HG03139 (cell line): ENCODE results near the gene PTPRA.
"Not testable (repeated sequence)": the region's sequence is repeated elsewhere in the genome, so short reads cannot be mapped to it uniquely, and the experiment has no call there.

Source experiments
- ATAC-seq: cut with Tn5 transposase; IDR thresholded peaks from one replicate; pipeline ENCODE4 v1.9.1; 2021; ENCODE audit not compliant: unreplicated experiment

The PTPRA gene

GRCh38 chr20:2991532-2991931, 118.3 kb downstream of the PTPRA start:
- ATAC-seq, result no peak

- no peak for ATAC-seq
Measured at GRCh38 chr20:2993250-2993649, 120.0 kb downstream of the PTPRA start.

GRCh38 chr20:2995796-2996195, 122.5 kb downstream of the PTPRA start:
- ATAC-seq, result no peak

- no peak for ATAC-seq
Measured at GRCh38 chr20:2998728-2999127, 125.4 kb downstream of the PTPRA start.

GRCh38 chr20:3000852-3001523, 127.7 kb downstream of the PTPRA start:
- ATAC-seq, result no peak

- no peak for ATAC-seq
Measured at GRCh38 chr20:3003416-3003815, 130.1 kb downstream of the PTPRA start.

GRCh38 chr20:3010985-3011723, 137.9 kb downstream of the PTPRA start:
- no peak for ATAC-seq

- ATAC-seq, result no peak
Measured at GRCh38 chr20:3011752-3012151, 138.5 kb downstream of the PTPRA start.

- no peak for ATAC-seq
Measured at GRCh38 chr20:3013771-3014170, 140.5 kb downstream of the PTPRA start.

GRCh38 chr20:3014179-3014578, 140.9 kb downstream of the PTPRA start:
- no peak for ATAC-seq

GRCh38 chr20:3014662-3015061, 141.4 kb downstream of the PTPRA start:
- ATAC-seq, result no peak

GRCh38 chr20:3015302-3015701, 142.0 kb downstream of the PTPRA start:
- not testable (repeated sequence) for ATAC-seq

- ATAC-seq, result no peak
Measured at GRCh38 chr20:3021327-3021726, 148.0 kb downstream of the PTPRA start.

GRCh38 chr20:3021777-3022176, 148.5 kb downstream of the PTPRA start:
- ATAC-seq, result no peak

- ATAC-seq, result not testable (repeated sequence)
Measured at GRCh38 chr20:3022559-3023490, 149.5 kb downstream of the PTPRA start.

GRCh38 chr20:3027987-3028386, 154.7 kb downstream of the PTPRA start:
- ATAC-seq, result no peak

GRCh38 chr20:3031524-3032147, 158.4 kb downstream of the PTPRA start:
- no peak for ATAC-seq

GRCh38 chr20:3032624-3033023, 159.3 kb downstream of the PTPRA start:
- ATAC-seq, result no peak

- no peak for ATAC-seq
Measured at GRCh38 chr20:3037654-3038053, 164.4 kb downstream of the PTPRA start.

GRCh38 chr20:3038454-3038853, 165.2 kb downstream of the PTPRA start:
- ATAC-seq, result no peak

GRCh38 chr20:3039426-3039825, 166.1 kb downstream of the PTPRA start:
- no peak for ATAC-seq
